GM12878 (cell line): Measurements from ENCODE around the gene CFI. TPM values are rescaled to one million over a fixed set of nuclear protein-coding genes. Genes with fewer than 3 reads are reported as not detected.

ENCODE experiments used
- ATAC-seq: fragments of 200-7000 bp; cut with Tn5 transposase; 3 replicates; pipeline ENCODE4 v1.9.1; 2020; ENCODE audit warnings: mild to moderate bottlenecking, moderate library complexity
- BruUV-seq: library from RNA; stranded (reverse); fragments of 400-500 nt; replicated peaks from 2 replicates; lab custom pipeline; 2021; lab: Mats Ljungman, UMichigan
- CTCF ChIA-PET: fragments of 300-600 bp; sonication (Branson Sonifier 250); formaldehyde crosslinking; extraction: SDS; loops from one replicate; lab custom pipeline; 2021; ENCODE audit warnings: inconsistent platforms; lab: Yijun Ruan, JAX
- POLR2A ChIA-PET: fragments of 350-600 bp; formaldehyde crosslinking; extraction: SDS; loops from one replicate; lab custom pipeline; 2021; ENCODE audit warnings: inconsistent platforms; lab: Charles Lee
- RAD21 ChIA-PET: fragments of 300-600 bp; sonication (Branson Sonifier 250); formaldehyde crosslinking; loops from one replicate; lab custom pipeline; 2023; ENCODE audit warnings: antibody characterized with exemption; ENCODE audit not compliant: unreplicated experiment; lab: Charles Lee
- SMC1A ChIA-PET: fragments of 300-600 bp; sonication (Branson Sonifier 250); formaldehyde crosslinking; loops from one replicate; lab custom pipeline; 2023; ENCODE audit not compliant: unreplicated experiment, uncharacterized antibody; lab: Charles Lee
- DNase-seq: peaks from one replicate; pipeline ENCODE4 v3.0.0-alpha.2; 2011; ENCODE audit warnings: low read depth, low spot score
- FAIRE-seq: peaks from 3 replicates; lab custom pipeline; 2011; peaks lifted over from hg19 to GRCh38; lab: Jason Lieb, UNC
- H2AFZ ChIP-seq: 2 replicates; pipeline ENCODE4 v1.6.0; 2011; ENCODE audit warnings: low read depth, low read length, control low read depth; ENCODE audit not compliant: control insufficient read depth
- H3K27ac ChIP-seq: 2 replicates; pipeline ENCODE4 v1.5.1; 2011; ENCODE audit warnings: control low read depth; ENCODE audit not compliant: control insufficient read depth, insufficient read depth
- H3K27me3 ChIP-seq, 2 experiments: replicated peaks in 1 of 2; 2 replicates each; pipeline versions ENCODE4 v1.6.0 to v1.6.1; 2011; ENCODE audit warnings: low read length in 1 of 2; ENCODE audit not compliant: control insufficient read depth in 2 of 2, insufficient read depth in 2 of 2
- H3K36me3 ChIP-seq, 2 experiments: 2 replicates each; pipeline ENCODE4 v1.5.1; 2011; ENCODE audit warnings: low read length in 1 of 2; ENCODE audit not compliant: control insufficient read depth in 2 of 2, insufficient read depth in 2 of 2
- H3K4me1 ChIP-seq: 2 replicates; pipeline ENCODE4 v1.6.1; 2011; ENCODE audit warnings: mild to moderate bottlenecking, low read length, moderate library complexity, mixed read lengths; ENCODE audit not compliant: control insufficient read depth, insufficient read depth
- H3K4me2 ChIP-seq: 2 replicates; pipeline ENCODE4 v1.6.0; 2011; ENCODE audit warnings: control low read depth; ENCODE audit not compliant: control insufficient read depth, insufficient read depth
- H3K4me3 ChIP-seq: fragments of 200-600 bp; sonication (generic); 2 replicates; pipeline ENCODE4 v1.5.1; 2016
- H3K79me2 ChIP-seq: 2 replicates; pipeline ENCODE4 v1.6.0; 2011; ENCODE audit warnings: low read length; ENCODE audit not compliant: control insufficient read depth, insufficient read depth
- H3K9ac ChIP-seq: 2 replicates; pipeline ENCODE4 v1.8.0; 2011; ENCODE audit warnings: low read length, control low read depth, mixed read lengths; ENCODE audit not compliant: control insufficient read depth, insufficient read depth
- H3K9me3 ChIP-seq: replicated peaks from 3 replicates; pipeline ENCODE4 v1.5.1; 2011; ENCODE audit warnings: mild to moderate bottlenecking, low read length; ENCODE audit not compliant: control insufficient read depth, insufficient read depth
- H4K20me1 ChIP-seq: 2 replicates; pipeline ENCODE4 v1.6.0; 2011; ENCODE audit not compliant: control insufficient read depth, insufficient read depth
- BACH1 ChIP-seq: fragments of 450-650 bp; IDR thresholded peaks from 2 replicates; pipeline ENCODE4 v1.6.1; 2017; ENCODE audit warnings: mild to moderate bottlenecking, borderline replicate concordance
- CBFB ChIP-seq: IDR thresholded peaks from 2 replicates; pipeline ENCODE4 v1.6.1; 2016; ENCODE audit warnings: antibody characterized with exemption, low read depth
- CEBPB ChIP-seq, 2 experiments: fragments of 150-350 bp in 1 of 2; IDR thresholded peaks; 2 replicates each; pipeline ENCODE4 v1.6.1; 2012 to 2014; ENCODE audit warnings: low read depth in 2 of 2, low read length in 2 of 2, borderline replicate concordance in 1 of 2, inconsistent platforms in 1 of 2
- CHD1 ChIP-seq: IDR thresholded peaks from 2 replicates; pipeline ENCODE4 v1.6.1; 2012; ENCODE audit warnings: low read depth, low read length, improper control_type of control experiment
- HDGF ChIP-seq: fragments of 450-650 bp; IDR thresholded peaks from 2 replicates; pipeline ENCODE4 v1.6.1; 2016; ENCODE audit warnings: antibody characterized with exemption
- JUND ChIP-seq: IDR thresholded peaks from 2 replicates; pipeline ENCODE4 v1.6.1; 2012; ENCODE audit warnings: low read depth, mild to moderate bottlenecking, low read length, improper control_type of control experiment, moderate library complexity
- NFXL1 ChIP-seq: fragments of 450-650 bp; IDR thresholded peaks from 2 replicates; pipeline ENCODE4 v1.6.1; 2017; ENCODE audit warnings: antibody characterized with exemption, mild to moderate bottlenecking, borderline replicate concordance
- PAX5 ChIP-seq: IDR thresholded peaks from 2 replicates; pipeline ENCODE4 v1.6.1; 2011; ENCODE audit warnings: low read depth, low read length, borderline replicate concordance
- PAX8 ChIP-seq: fragments of 450-650 bp; IDR thresholded peaks from 2 replicates; pipeline ENCODE4 v1.6.1; 2017; ENCODE audit warnings: mild to moderate bottlenecking, moderate library complexity
- RAD51 ChIP-seq: fragments of 450-650 bp; IDR thresholded peaks from 2 replicates; pipeline ENCODE4 v1.6.1; 2016; ENCODE audit warnings: moderate library complexity, mild to moderate bottlenecking, inconsistent platforms
- ZNF274 ChIP-seq: IDR thresholded peaks from one replicate; pipeline ENCODE4 v1.8.0; 2011; ENCODE audit not compliant: insufficient read length, insufficient read depth
- WGBS: methylation state at CpG from one replicate; pipeline ENCODE4 v1.1.6; 2016; ENCODE audit warnings: low lambda C conversion rate; ENCODE audit not compliant: insufficient replicate concordance, insufficient coverage; ENCODE audit errors: missing lambda C conversion rate; 5-methylcytosine and 5-hydroxymethylcytosine counted together
- in situ Hi-C: fragments of 300-500 bp; cut with MboI; formaldehyde crosslinking; loops from 9 replicates; pipeline ENCODE4 v1.14.3; 2018; ENCODE audit warnings: mixed read lengths
- intact Hi-C: fragments of 100-400 bp; cut with micrococcal nuclease; formaldehyde crosslinking; loops from one replicate; pipeline ENCODE4 v1.14.2; 2022; ENCODE audit not compliant: unreplicated experiment
- polyA plus RNA-seq, 11 experiments: library from polyadenylated mRNA; depleted of rRNA in 4 of 11; unstranded in 6 of 11; stranded (reverse) in 5 of 11; fragments of >200 nt; fragmentation: Nextera tagmentation in 4 of 11; fragmentation: Illumina TruSeq in 1 of 11; extraction: Ambion mirVana in 4 of 11; extraction: Trizol in 1 of 11; gene quantifications; 1 replicate in 1 of 11; 2 replicates in 10 of 11; pipeline versions ENCODE4 v1.2.1 to v1.2.3, GENCODE V29; 2011 to 2016; ENCODE audit warnings: inconsistent platforms in 2 of 11, missing spikeins in 2 of 11, low read depth in 1 of 11
- total RNA-seq, 4 experiments: library from RNA; depleted of rRNA in 3 of 4; stranded (reverse); fragments of >200 nt in 3 of 4; fragmentation: Illumina TruSeq in 1 of 4; extraction: Trizol in 1 of 4; gene quantifications; 2 replicates each; pipeline versions ENCODE4 v1.2.1 to v1.2.3, GENCODE V29; 2013 to 2021
- TF ChIP-seq, protein P1 (sequence below), 3 experiments: IDR thresholded peaks in 2 of 3; conservative IDR thresholded peaks in 1 of 3; 2 replicates each; pipeline ENCODE4 v1.5.1; 2011; ENCODE audit warnings: low read depth in 3 of 3, low read length in 3 of 3, mild to moderate bottlenecking in 3 of 3, control low read depth in 2 of 3, moderate library complexity in 2 of 3, inconsistent platforms in 1 of 3, mixed read lengths in 1 of 3; ENCODE audit not compliant: control insufficient read depth in 2 of 3, insufficient read depth in 1 of 3; ENCODE audit errors: extremely low read depth in 1 of 3
- TF ChIP-seq, protein P2 (sequence below): IDR thresholded peaks from 2 replicates; pipeline ENCODE4 v1.6.1; 2011; ENCODE audit warnings: low read depth, mild to moderate bottlenecking, low read length, moderate library complexity, borderline replicate concordance; ENCODE audit errors: extremely low read depth
- TF ChIP-seq, protein P3 (sequence below): fragments of 450-650 bp; IDR thresholded peaks from 2 replicates; pipeline ENCODE4 v1.6.1; 2016; ENCODE audit warnings: mild to moderate bottlenecking, moderate library complexity, borderline replicate concordance
- TF ChIP-seq, protein P4 (sequence below): IDR thresholded peaks from 2 replicates; pipeline ENCODE4 v1.6.1; 2011; ENCODE audit warnings: borderline replicate concordance, low read depth, mild to moderate bottlenecking, moderate library complexity, low read length; ENCODE audit not compliant: insufficient read depth, poor library complexity, severe bottlenecking

Gene CFI
- total and polyA plus RNA-seq, 10 of the 15 experiments (the other 5 are each of a cell fraction or from before 2014, with no cell fraction given) = 0.15 to 0.28 TPM; not detected in 8

DNA sequence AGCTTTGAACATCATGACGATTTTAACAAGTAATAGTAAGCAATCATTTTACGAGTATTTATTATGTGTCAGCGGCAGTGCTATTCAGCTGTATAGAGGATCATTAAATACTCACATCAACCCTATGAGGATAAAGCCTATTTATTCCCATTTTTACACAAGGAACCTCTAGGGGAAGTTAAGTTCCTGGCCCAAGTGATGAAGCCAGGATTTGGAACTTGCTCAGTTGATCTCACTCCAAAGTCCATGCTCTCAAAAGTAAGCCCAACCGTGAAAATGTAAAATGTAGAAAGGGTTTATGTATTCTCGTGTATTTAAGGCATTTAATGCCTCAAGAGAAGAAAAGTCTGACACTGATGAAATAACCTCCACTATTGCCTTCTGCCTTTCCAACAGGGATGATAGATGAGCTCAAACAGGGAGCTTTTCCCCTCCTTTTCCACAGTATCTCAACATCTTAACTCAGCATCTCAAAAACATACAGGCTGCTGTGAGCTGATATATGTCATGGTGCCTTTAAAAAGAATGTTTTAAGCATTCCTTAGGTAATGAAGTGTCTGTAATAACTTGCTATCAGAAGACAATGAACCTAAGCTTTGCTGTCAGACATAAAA, 36.9 kb downstream of the CFI start:
- no peak overlapping the region for H3K27ac ChIP-seq
- H2AFZ ChIP-seq = no peak overlapping the region
- H3K9ac ChIP-seq = no peak overlapping the region
- no peak for DNase-seq
- no peaks in the 10 kb centered on the region for H3K79me2 ChIP-seq
- TF ChIP-seq, protein P1, sequence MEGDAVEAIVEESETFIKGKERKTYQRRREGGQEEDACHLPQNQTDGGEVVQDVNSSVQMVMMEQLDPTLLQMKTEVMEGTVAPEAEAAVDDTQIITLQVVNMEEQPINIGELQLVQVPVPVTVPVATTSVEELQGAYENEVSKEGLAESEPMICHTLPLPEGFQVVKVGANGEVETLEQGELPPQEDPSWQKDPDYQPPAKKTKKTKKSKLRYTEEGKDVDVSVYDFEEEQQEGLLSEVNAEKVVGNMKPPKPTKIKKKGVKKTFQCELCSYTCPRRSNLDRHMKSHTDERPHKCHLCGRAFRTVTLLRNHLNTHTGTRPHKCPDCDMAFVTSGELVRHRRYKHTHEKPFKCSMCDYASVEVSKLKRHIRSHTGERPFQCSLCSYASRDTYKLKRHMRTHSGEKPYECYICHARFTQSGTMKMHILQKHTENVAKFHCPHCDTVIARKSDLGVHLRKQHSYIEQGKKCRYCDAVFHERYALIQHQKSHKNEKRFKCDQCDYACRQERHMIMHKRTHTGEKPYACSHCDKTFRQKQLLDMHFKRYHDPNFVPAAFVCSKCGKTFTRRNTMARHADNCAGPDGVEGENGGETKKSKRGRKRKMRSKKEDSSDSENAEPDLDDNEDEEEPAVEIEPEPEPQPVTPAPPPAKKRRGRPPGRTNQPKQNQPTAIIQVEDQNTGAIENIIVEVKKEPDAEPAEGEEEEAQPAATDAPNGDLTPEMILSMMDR (IDR thresholded peaks at IDR 0.05 in 2 of 3, conservative IDR thresholded peaks at IDR 0.05 in 1 of 3; ENCODE audit: control insufficient read depth in 2 of 3, extremely low read depth in 1 of 3, insufficient read depth in 1 of 3, low read depth in 3 of 3, low read length in 3 of 3) = no peak
- TF ChIP-seq PAX5 (no peak), NFXL1 (no peak), BACH1 (no peak), JUND (no peak), ZNF274 (no peak), CEBPB (IDR thresholded peaks at IDR 0.05; ENCODE audit: borderline replicate concordance in 1 of 2, low read depth in 2 of 2, low read length in 2 of 2) (no peak), CBFB (no peak), PAX8 (no peak), CHD1 (no peak), RAD51 (no peak), HDGF (no peak)
- TF ChIP-seq, protein P2, sequence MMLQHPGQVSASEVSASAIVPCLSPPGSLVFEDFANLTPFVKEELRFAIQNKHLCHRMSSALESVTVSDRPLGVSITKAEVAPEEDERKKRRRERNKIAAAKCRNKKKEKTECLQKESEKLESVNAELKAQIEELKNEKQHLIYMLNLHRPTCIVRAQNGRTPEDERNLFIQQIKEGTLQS = no peak
- TF ChIP-seq, protein P3, sequence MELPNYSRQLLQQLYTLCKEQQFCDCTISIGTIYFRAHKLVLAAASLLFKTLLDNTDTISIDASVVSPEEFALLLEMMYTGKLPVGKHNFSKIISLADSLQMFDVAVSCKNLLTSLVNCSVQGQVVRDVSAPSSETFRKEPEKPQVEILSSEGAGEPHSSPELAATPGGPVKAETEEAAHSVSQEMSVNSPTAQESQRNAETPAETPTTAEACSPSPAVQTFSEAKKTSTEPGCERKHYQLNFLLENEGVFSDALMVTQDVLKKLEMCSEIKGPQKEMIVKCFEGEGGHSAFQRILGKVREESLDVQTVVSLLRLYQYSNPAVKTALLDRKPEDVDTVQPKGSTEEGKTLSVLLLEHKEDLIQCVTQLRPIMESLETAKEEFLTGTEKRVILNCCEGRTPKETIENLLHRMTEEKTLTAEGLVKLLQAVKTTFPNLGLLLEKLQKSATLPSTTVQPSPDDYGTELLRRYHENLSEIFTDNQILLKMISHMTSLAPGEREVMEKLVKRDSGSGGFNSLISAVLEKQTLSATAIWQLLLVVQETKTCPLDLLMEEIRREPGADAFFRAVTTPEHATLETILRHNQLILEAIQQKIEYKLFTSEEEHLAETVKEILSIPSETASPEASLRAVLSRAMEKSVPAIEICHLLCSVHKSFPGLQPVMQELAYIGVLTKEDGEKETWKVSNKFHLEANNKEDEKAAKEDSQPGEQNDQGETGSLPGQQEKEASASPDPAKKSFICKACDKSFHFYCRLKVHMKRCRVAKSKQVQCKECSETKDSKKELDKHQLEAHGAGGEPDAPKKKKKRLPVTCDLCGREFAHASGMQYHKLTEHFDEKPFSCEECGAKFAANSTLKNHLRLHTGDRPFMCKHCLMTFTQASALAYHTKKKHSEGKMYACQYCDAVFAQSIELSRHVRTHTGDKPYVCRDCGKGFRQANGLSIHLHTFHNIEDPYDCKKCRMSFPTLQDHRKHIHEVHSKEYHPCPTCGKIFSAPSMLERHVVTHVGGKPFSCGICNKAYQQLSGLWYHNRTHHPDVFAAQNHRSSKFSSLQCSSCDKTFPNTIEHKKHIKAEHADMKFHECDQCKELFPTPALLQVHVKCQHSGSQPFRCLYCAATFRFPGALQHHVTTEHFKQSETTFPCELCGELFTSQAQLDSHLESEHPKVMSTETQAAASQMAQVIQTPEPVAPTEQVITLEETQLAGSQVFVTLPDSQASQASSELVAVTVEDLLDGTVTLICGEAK = no peak
- TF ChIP-seq, protein P4, sequence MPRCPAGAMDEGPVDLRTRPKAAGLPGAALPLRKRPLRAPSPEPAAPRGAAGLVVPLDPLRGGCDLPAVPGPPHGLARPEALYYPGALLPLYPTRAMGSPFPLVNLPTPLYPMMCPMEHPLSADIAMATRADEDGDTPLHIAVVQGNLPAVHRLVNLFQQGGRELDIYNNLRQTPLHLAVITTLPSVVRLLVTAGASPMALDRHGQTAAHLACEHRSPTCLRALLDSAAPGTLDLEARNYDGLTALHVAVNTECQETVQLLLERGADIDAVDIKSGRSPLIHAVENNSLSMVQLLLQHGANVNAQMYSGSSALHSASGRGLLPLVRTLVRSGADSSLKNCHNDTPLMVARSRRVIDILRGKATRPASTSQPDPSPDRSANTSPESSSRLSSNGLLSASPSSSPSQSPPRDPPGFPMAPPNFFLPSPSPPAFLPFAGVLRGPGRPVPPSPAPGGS = no peak
- intact Hi-C loops = no loop called here
- WGBS = 34% methylated on average over 5 of the region's 5 CpGs
- no peaks in the 10 kb centered on the region for H3K9me3 ChIP-seq
- RAD21 ChIA-PET = no interaction called here
- CTCF ChIA-PET = no interaction called here
- H3K4me1 ChIP-seq = no peaks in the 10 kb centered on the region
- SMC1A ChIA-PET = interaction anchor here (1.2 kb wide), 1 partner anchor 11 kb away, joined by 3 read pairs; no protein-coding TSS in a partner anchor
- H4K20me1 ChIP-seq = no peaks in the 10 kb centered on the region
- no peak for FAIRE-seq
- ATAC-seq = no peak
- POLR2A ChIA-PET = no interaction called here
- BruUV-seq = no TSS peak
- H3K27me3 ChIP-seq = no peaks in the 10 kb centered on the region
- H3K4me3 ChIP-seq = no peak overlapping the region
- no peak overlapping the region for H3K4me2 ChIP-seq
- no peaks in the 10 kb centered on the region for H3K36me3 ChIP-seq
- in situ Hi-C loops = no loop called here
